ENCODE data around the gene MAP3K5.

GRCh38 chr6:136729832-136730231, 62.4 kb downstream of the MAP3K5 start:
- TF ChIP-seq POLR2A (IDR thresholded peaks at IDR 0.05) (no peak), CTCF (IDR thresholded peaks at IDR 0.05) (no peak)
